ENCODE data around the gene HAAO.

HAAO gene

DNA sequence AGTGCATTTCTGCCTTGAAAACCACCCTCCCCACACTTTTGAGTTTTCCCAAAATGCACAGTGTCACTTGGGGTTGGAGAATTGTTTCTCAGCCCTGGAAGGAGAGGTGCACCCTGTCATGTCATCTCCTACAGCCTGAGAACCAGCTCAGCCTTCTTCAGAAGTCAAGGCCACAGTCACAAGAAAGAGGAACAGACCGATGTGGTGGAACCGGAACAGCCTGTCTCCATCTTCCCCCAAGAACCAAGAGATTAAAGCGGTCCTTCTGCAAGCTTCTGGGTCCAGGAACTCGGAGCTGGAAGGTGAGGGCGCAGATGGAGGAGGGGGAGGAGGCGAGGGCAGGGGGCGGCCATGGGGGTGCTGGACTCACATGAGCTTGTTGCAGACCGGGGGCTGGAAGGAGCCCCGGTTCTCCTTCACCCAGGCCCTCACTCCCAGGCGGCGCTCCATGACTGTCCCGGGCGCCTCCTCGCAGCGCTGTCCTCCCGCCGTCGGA is 248 bp downstream of the HAAO start:
- no peak for DNase-seq

DNA sequence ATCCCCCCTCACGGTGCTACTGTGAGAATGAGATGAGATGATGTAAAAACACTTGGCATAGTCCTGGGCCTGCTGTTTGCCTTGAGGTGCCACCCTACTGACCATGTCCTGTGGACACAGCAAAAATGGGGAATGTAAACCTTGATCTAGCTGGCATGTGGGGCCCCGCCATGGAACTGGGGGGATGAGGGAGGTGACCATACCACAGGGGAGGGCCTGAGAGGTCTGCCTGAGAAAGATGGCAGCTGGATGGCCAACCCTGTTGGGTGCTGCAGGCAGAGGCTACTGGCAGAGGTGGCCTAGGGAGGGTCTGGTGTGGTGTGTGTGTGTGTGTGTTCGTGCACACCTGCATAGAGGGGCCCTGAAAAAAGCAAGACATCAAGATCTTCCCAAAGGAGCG is 777 bp downstream of the HAAO start:
- DNase-seq = no peak

DNA sequence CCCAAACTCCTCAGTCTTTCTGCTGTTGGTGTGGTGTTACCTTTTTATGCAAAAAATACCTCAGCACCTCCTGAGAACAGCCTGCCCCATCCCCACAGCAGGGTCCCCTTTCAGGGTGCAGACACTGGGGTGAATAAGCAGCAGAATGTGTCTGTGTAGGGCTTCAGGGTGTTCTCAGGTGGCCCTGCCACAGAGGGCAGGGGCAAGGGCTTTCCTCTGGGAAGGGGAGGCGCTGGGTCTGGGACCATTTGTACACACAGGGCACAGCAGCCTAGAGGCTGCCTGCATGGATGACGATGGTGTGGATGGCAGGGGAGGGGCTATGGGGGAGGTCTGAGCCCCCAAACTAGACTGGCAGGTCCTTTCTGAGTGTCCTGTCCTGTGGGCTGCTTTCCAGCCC is 2.6 kb downstream of the HAAO start:
- DNase-seq = no peak

DNA sequence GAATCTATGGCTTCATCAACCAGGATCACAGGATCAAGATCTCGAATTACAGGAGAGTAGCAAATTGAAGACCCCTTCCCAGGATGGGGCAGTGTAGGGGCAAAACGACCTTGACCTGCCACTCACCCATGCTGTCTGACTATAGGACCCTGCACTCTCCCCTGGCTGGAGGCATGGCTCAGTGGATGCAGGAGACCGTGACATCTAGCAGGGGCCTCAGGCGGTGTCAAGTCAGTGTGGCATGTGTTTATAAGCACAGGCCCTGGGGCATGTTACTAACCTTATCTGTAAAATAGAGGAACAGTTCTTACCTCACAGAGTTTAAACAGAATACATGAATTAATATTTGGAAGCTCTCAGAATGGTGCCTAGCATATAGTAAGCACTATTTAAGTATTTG is 3.5 kb downstream of the HAAO start:
- DNase-seq = no peak

DNA sequence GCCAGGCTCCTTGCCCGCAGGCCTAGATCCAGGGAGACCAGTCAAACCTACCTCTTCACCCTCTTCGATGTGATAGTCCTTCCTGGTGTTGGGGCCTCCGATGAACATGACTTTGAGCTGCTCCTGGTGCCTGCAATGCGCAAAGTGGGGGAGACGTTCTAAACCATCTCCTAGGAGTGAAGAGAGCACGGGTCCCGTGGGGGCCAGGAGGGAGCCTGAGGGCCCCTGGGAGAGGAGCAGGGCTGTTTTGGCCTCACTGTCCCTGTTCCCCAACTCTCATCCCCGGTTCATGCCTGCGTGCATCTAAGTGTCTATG is 3.9 kb downstream of the HAAO start:
- no peak for DNase-seq

DNA sequence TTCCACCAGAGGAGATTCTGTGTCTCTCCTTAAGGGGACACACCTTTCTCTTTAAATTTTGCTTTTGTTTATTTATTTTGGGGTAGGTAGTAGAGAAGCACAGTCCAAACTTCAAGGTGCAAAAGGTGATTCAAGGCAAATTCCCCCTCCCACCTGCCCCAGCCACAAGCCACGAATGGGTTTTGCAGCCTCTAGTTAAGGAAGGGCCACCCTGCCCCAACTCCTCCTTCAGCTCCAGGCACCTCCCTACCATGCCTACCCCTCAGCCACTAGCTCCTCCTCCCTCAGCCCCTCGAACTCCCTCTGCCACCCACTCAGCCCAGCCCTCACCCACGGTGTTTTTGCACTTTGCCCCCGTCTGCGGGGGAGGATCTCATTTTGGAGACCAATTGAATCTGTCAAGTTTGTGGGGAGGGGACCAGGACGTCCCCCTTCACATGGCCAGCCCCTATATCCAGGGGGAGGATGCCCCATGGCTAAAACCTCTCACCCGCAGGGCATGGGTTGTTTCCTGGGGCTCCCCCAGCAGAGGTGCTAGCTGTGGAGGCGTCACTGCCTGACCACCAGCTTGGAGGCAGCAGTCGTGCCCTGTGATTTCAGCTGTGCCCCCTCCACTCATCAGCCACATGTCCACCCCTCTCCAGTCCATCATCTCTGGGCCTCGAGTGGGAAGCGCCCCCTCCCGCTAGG is 4.5 kb downstream of the HAAO start:
- no peak for DNase-seq

DNA sequence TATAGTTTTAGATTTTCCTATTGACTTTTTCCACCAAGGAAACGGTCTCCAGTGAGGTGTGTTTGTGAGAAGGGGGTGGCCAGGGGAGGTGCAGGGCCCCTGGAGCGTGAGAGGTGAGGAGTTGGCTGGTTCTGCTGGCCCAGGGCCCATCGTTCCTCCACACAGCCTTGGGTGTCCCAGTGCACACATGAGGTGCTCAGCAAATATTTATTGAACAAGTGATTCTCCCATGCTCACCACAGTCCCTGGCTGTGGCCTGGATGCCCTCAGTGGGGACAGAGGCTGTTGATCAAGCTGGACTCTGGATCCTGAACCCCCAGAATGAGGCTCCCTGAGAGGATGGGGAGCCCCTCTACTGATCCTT is 5.0 kb downstream of the HAAO start:
- DNase-seq = no peak

DNA sequence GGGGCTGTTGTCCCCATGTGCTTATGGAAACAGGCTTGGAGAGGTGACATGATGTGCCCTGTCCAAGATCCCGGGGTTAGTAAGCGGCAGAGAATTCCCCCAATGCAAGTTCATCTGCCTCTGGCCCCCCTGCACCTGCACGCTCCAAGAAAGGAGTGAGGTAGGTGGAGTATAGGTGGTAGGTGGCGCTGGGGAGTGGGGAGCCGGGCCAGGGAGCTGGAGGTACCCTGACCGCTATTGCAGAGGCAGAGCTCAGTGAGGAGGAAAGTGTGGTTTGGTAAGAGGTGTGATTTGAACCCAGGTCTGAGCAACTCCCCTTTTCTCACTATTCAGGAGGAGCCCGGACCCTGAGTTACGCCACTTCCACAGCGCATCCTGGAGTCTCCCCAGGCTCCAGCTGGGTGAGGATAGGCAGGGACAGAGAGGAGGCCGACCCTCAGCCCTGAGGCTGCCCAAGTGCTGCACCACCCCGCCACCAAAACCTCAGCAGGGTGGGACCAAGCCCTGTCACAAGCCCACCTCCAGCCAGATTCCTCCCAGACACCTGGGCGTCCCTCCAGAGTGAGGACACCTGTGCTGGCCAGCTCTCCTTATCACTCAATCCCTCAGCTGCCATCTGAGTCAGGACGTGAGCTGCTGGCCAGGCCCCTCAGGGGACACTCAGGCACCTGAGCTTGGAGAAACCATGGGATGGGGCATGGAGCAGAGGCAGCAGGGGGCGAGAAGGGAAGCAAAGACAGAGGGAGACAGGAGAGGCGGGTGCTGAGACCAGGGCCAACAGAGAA is 5.6 kb downstream of the HAAO start:
- DNase-seq = no peak

DNA sequence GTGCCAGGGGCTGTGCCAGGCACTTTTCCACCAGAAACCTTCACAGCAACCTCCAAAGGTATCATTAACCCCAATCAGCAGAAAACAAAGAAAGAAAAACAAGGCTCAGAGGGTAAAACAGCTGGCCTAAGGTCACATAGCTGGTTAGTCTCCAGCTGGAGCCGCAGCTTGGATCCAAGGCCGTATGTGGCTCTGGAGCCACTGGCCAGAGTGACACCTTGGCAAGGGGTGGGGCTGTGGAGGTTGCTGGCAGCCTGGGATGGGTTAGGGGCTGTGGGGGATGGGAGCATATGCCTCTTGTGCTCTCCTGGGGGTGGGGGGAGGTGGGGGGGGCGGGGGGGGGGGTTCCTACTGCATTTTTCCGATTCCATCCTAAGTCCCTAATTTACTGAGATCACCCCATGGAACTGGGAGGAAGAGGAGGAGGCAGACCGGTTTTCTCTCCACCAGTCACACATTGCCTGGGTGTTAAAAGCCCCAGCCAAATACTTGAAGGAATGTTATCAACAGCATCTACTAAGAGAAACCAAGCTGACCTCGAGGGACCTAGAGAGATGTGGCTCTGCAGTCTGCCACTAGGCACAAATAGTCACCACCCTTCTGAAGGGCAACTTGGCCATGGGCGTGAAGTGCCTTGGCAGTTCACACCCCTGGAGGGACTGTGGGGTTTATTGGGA is 8.0 kb downstream of the HAAO start:
- no peak for DNase-seq

DNA sequence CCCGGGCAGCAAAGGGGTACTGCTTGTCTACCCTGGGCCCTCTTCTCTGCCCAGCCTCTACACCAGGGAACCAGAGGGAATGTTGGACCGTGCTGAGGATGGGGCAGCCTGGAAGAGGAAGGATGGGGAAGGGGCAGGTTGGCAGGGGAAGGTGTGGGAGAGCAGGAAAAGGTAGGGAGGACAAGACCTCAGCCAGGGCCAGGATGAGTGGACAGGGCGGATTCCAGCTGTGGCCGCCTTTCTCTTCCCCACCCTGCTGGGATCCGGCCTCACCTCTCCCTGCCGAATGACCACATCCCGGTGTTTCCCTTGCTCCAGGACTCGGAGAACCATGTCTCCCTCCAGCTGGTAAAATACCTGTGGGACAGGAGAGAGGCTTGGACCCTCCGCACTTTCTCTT is 8.9 kb downstream of the HAAO start:
- no peak for DNase-seq

DNA sequence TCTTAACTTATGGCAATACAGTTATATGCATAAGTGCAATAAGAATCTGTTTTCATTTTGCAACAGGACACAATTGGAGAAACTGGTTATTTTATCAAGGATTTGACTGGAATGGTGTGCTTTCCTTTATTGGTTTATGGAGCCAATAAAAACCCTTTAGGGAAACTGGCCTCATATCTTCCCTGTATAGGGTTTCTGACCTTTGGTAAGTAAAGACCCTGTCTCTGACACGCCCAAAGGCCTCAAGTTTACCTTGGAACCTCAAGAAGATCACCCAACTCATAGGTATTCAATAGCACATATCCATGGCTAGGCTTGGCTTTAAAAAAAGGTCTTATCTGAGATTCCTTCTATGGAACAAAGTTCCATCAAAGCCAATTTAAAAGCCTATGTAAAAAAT is 11.2 kb downstream of the HAAO start:
- DNase-seq = no peak

DNA sequence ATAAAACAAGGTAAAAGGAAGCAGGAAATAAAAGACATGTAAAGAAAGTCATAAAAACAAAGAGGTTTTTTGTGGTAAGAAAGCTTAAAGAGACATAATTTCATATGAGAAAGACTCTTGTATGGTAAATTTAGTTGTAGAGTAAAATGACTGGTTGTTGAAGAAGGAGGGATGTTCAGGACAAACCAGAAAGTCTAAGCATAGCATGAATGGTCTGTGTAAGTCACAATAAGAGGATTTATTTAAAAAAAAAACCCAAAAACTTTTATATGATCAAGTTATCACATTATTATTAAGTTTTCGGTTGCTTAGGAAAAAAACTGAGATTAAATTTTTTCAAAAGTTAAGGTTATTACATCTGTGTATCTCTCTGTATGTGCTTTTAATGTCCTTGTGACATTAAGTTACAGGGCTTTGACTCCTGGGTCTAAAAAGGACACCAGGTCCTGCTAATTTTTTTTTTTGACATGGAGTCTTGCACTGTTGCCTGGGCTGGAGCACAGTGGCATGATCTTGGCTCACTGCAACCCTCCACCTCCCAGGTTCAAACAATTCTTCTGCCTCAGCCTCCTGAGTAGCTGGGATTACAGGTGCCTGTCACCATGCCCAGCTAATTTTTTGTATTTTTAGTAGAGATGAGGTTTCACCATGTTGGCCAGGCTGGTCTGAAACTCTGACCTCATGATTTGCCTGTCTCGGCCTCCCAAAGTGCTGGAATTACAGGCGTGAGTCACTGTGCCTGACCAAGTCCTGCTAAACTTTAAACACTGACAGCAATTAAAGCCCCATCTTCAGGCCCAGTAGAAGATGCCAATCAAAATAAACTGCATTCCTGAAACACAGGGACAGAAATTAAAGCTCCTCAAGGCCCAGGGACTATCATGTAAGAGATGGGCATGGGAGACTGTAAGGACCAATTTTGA is 14.2 kb downstream of the HAAO start:
- DNase-seq = no peak

DNA sequence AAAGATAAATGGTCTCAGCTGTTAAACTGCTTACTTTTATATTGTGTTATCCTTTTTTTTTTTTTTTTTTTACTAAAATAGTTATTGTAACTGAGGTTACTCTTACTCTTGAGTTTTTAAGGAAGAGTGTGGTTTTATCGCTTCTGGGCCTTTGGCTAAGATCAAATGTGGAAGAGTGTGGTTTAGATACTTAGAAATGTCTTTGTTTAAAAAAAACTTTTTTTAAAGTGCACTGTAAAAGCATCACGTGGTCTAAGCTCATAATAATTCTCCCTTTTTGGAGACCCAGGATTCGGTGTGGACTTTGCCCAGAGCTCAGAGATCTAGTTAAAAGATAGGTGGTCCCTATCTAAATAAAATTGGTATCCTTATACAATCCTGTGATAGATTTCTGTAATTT is 16.6 kb downstream of the HAAO start:
- no peak for DNase-seq

DNA sequence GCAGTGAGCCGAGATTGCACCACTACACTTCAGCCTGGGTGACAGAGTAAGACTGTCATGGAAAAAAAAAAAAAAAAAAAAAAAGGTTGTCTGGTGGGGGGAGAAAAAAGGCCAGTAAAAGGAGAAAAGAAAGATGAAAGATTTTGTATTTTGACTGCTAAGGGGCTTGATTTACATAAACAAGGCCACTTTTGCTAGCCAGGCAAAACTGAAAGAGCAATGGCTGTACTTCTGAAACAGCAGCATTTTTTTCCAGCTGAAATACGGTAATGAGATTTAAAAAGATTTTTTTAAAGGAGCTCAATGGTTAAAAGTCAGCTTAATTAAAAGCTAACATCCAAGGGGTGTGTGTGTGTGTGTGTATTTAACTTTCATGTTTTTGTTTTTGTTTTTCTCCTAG is 17.2 kb downstream of the HAAO start:
- DNase-seq = no peak

DNA sequence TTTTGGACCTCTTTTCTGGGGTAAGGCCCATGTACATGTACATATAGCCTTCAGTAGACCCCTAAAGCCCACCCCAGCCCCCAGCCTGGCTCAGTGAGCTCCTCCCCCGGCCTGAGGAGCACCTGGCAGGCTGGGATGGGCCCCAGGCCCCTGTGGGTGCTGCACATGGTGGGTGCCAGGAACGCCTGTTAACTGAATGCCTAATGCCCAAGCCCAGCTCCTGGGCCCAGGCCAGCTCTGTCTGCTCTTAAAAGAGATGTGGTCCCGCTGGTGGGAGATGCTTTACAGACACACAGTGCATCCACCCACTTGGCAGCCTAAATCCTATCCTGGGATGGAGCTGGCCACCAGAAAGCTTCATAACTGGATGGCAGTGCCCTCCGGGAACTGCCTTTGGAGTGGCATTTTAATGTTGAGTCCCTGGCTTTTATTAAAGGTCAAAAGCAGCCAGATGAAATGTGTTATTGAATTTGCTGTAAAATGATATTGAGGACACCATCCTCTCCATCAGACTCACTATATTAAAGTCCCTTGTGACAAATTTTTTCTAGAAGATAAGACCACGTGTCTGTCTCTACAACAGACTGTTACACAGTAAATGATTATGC is 20.7 kb downstream of the HAAO start:
- DNase-seq = no peak

DNA sequence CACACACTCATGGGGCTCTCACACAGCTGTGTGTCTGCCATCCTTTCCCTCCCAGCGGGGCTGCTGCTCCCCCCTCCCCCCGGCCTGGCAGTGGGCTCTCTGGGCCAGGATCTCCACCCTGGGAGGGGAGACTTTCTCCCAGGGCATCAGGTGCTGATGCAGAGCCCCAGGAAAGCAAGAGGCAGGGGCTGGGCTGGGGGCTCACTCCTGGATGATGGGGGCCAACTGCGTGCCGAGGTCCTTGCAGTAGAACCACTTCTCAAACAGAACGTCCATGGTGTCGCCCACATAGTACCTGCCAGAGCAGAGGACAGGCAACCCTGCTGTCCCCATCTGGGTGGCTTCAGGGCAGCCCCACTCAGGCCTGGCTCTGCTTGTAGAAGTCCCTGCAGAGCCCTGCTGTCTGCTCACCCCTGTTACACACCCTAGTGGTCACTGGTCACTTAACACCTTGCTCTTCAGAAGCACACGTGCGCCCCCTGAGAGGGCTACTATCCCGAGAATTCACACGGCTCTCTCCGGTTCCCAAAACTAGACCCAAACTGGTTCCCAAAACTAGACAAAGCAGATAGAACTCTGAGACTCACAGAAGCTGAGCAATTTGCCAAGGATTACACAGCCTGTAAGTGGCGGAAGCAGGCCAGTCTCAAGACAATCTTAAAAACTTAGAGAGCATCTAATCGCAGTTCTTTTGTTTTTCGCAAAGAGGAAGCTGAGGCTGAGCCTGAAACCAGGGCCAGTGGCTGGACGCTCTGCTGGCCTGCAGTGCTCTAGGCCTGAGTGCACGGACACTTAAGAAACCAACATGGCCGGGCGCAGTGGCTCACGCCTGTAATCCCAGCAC is 21.9 kb downstream of the HAAO start:
- no peak for DNase-seq

DNA sequence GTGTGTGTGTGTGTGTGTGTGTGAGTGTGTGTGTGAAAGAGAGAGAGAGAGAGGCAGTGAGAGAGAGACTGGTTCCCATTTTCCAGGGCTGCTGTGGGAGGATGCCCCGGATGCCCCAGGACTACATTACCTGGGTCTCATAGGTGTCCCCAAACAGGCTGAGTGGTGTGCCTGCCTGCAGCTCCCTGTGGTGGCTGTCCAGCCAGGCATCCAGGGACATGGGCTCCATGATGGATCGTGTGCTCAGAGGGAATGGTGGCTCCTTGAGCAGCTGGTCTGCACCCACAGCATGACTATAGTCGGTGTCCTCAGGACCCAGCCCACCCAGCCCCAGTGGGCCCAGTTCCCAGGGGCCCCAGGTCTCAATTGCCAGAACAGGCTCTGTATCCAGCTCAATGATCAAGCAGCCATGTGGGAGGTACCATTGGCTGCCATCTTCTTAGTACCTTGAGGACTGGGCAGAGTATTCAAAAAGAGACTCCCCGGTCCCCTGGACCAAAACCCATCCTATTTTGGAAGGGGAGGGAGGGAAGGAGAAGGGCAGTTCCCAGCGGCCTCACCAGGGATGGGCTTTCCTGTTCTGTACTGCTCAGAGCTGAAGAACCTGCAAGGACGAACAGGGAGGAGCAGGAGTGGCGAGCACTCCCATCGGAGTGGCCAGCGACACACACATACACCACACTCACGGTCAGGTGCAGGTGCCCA is 22.6 kb downstream of the HAAO start:
- no peak for DNase-seq

DNA sequence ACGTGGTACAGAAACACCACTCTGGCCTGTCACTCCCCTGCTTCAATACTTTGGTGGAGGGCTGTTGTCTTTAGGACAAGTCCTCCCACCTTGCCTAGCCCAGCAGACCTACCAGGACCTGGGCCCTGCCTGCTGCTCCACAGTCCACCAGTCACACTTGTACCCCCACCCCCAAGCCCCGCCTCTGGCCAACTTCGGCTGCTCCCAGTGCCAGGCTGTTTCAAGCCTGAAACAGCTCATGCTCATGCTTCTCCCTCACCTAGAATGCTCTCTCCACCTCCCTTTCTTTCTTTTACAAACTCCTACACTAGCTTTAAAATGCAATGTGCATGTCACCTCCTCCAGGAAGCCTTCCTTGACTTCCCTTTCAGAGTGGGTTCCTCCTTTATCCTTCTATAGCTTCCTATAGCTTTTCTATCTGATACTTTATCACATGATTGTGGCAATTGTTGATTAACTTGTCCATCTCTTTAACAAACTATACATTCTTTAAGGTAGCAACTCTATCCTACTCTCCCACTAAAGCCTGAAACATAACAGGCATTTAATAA is 23.6 kb downstream of the HAAO start:
- no peak for DNase-seq

DNA sequence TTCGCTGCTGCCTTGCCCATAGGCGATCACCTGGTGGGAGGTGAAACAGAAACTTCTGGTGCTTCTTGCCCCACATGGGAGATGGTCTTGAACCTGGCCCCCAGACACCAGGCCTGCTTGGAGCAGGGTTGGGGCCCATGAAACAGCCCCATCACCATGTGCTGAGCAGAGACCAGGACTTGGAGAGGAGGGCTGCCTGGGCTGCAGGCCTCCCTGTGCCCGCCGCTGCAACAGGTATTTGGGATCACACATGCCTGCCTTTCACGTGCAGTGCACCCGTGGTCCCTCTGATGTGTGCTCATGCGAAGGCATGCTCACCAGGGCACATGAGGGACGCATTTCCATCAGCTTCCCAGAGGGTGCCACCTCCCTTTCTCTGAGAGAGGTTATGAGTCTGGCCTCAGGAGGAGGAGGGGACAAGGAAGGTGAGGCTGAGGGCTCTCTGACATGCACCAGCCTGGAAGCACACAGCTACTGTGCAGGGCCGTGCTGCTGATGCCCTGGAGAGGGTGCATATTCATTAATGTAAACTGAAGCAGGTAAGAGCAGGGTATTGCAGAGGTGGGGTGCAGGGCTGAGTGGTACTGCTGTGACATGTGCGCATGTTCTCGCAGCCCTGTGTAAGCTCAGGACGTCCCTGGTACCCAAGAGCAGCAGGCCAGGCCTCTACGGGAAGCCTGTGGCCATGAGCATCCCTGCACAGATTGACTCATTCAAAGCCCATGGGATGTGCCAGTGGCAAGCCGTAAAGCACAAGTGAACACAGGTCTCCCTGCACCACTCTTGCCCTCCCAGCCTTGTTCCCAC is 24.3 kb downstream of the HAAO start:
- no peak for DNase-seq
